PC-9 (cell line): ENCODE data around the gene DMXL1. TPM values are rescaled to one million over a fixed set of nuclear protein-coding genes. Genes with fewer than 3 reads are reported as not detected.

Experiments
- BruUV-seq: library from RNA; stranded (reverse); fragments of 400-500 nt; replicated peaks from 2 replicates; lab custom pipeline; 2021; lab: Mats Ljungman, UMichigan
- CTCF ChIA-PET: fragments of 300-600 bp; sonication (Branson Sonifier 250); formaldehyde crosslinking; loops from one replicate; lab custom pipeline; 2022; ENCODE audit warnings: antibody characterized with exemption; lab: Charles Lee
- POLR2A ChIA-PET: fragments of 300-600 bp; sonication (Branson Sonifier 250); formaldehyde crosslinking; loops from one replicate; lab custom pipeline; 2022; ENCODE audit warnings: antibody characterized with exemption; ENCODE audit not compliant: unreplicated experiment; lab: Charles Lee
- DNase-seq, 2 experiments: peaks; one replicate each; pipeline versions ENCODE4 v3.0.0 to v3.0.0-alpha.2; 2015 to 2022; ENCODE audit warnings: mixed read lengths in 1 of 2
- H2AFZ ChIP-seq: fragments of 200-600 bp; sonication (generic); 2 replicates; pipeline ENCODE4 v1.8.1; 2017; ENCODE audit warnings: antibody characterized with exemption
- H3F3A ChIP-seq: fragments of 200-600 bp; sonication (generic); 2 replicates; pipeline ENCODE4 v1.8.1; 2017; ENCODE audit warnings: antibody characterized with exemption, mild to moderate bottlenecking, low read depth; ENCODE audit not compliant: insufficient read depth
- H3K27ac ChIP-seq: fragments of 200-600 bp; sonication (generic); 2 replicates; pipeline ENCODE4 v1.6.1; 2016; ENCODE audit warnings: mixed run types
- H3K27me3 ChIP-seq: fragments of 200-600 bp; sonication (generic); 2 replicates; pipeline ENCODE4 v1.6.1; 2016; ENCODE audit warnings: low read depth, mixed run types; ENCODE audit not compliant: insufficient read depth
- H3K36me3 ChIP-seq: fragments of 200-600 bp; sonication (generic); 2 replicates; pipeline ENCODE4 v1.6.1; 2016; ENCODE audit warnings: low read depth, mixed run types
- H3K4me1 ChIP-seq: fragments of 200-600 bp; sonication (generic); replicated peaks from 2 replicates; pipeline ENCODE4 v1.6.1; 2016; ENCODE audit warnings: mixed run types; ENCODE audit not compliant: insufficient read depth
- H3K4me2 ChIP-seq: fragments of 200-600 bp; sonication (generic); 2 replicates; pipeline ENCODE4 v1.6.1; 2017; ENCODE audit warnings: mixed run types
- H3K4me3 ChIP-seq: fragments of 200-600 bp; sonication (generic); 2 replicates; pipeline ENCODE4 v1.6.1; 2016; ENCODE audit warnings: mixed run types
- H3K79me2 ChIP-seq: fragments of 200-600 bp; sonication (generic); 2 replicates; pipeline ENCODE4 v1.6.1; 2017; ENCODE audit warnings: low read depth, mixed run types
- H3K9me2 ChIP-seq: fragments of 200-600 bp; sonication (generic); 2 replicates; pipeline ENCODE4 v1.8.1; 2017; ENCODE audit warnings: mild to moderate bottlenecking; ENCODE audit not compliant: insufficient read depth
- H3K9me3 ChIP-seq: fragments of 200-600 bp; sonication (generic); 2 replicates; pipeline ENCODE4 v1.8.1; 2016; ENCODE audit warnings: low read depth; ENCODE audit not compliant: insufficient read depth
- H4K20me1 ChIP-seq: fragments of 200-600 bp; sonication (generic); 2 replicates; pipeline ENCODE4 v1.8.1; 2017; ENCODE audit not compliant: insufficient read depth
- EZH2 ChIP-seq: fragments of 200-600 bp; sonication (generic); IDR thresholded peaks from 2 replicates; pipeline ENCODE4 v1.8.0; 2017; ENCODE audit warnings: antibody characterized with exemption, low read depth
- intact Hi-C: fragments of 100-400 bp; cut with micrococcal nuclease; formaldehyde crosslinking; loops from one replicate; pipeline ENCODE4 v1.10.0; 2022; ENCODE audit not compliant: unreplicated experiment
- total RNA-seq: library from RNA; stranded (reverse); gene quantifications from 2 replicates; pipeline ENCODE4 v1.2.3, GENCODE V29; 2021
- TF ChIP-seq, protein P1 (sequence below): fragments of 200-600 bp; sonication (generic); conservative IDR thresholded peaks from 2 replicates; pipeline ENCODE4 v1.6.1; 2017; ENCODE audit warnings: mixed run types, antibody characterized with exemption, mild to moderate bottlenecking, moderate library complexity

DMXL1 gene
- total RNA-seq, 1 experiment from 2014 or later = 27.3 TPM

DNA sequence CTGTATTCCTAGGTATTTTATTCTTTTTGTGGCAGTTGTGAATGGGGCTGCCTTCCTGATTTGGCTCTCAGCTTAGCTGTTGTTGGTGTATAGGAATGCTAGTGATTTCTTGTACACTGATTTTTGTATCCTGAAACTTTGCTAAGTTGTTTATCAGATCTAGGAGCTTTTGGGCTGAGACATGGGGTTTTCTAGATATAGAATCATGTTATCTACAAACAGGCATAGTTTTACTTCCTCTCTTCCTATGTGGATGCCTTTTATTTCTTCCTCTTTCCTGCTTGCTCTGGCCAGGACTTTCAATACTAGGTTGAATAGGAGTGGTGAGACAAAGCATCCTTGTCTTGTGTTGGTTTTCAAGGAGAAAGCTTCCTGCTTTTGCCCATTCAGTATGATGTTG is 129.9 kb downstream of the DMXL1 start:
- no peaks in the 10 kb centered on the region for H3K27me3 ChIP-seq
- no peaks in the 10 kb centered on the region for H3F3A ChIP-seq
- peaks cover 6% of the 10 kb centered on the region; the same call in 1 of the 2 replicates for H3K36me3 ChIP-seq
- no peak overlapping the region for H3K4me2 ChIP-seq
- TF ChIP-seq, protein P1, sequence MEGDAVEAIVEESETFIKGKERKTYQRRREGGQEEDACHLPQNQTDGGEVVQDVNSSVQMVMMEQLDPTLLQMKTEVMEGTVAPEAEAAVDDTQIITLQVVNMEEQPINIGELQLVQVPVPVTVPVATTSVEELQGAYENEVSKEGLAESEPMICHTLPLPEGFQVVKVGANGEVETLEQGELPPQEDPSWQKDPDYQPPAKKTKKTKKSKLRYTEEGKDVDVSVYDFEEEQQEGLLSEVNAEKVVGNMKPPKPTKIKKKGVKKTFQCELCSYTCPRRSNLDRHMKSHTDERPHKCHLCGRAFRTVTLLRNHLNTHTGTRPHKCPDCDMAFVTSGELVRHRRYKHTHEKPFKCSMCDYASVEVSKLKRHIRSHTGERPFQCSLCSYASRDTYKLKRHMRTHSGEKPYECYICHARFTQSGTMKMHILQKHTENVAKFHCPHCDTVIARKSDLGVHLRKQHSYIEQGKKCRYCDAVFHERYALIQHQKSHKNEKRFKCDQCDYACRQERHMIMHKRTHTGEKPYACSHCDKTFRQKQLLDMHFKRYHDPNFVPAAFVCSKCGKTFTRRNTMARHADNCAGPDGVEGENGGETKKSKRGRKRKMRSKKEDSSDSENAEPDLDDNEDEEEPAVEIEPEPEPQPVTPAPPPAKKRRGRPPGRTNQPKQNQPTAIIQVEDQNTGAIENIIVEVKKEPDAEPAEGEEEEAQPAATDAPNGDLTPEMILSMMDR = no peak
- TF ChIP-seq EZH2 = no peak
- H2AFZ ChIP-seq = no peak overlapping the region
- H3K27ac ChIP-seq = no peak overlapping the region
- CTCF ChIA-PET = no interaction called here
- POLR2A ChIA-PET = no interaction called here
- no peak for DNase-seq
- H4K20me1 ChIP-seq = no peaks in the 10 kb centered on the region
- no peaks in the 10 kb centered on the region for H3K79me2 ChIP-seq
- no peaks in the 10 kb centered on the region for H3K9me3 ChIP-seq
- BruUV-seq = no TSS peak
- H3K4me1 ChIP-seq = no peaks in the 10 kb centered on the region
- intact Hi-C loops = no loop called here
- H3K9me2 ChIP-seq = no peaks in the 10 kb centered on the region
- H3K4me3 ChIP-seq = no peak overlapping the region

DNA sequence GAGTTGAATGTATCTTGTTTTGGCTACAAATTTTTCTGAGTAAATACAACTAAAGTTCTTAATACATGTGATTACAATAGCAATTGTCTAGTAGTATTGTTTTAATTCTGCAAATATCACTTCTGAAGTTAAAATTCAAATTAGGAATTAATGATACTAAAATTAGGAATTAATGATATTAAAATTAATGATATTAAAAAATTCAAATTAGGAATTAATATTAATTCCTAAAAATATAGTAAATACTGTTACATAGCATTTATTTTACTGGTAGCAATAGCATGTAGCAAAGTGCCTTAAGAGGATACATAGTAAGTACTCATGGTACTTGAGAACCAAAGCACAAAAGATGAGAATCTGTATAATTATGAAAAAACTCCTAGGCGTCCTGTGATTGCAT is 136.2 kb downstream of the DMXL1 start:
- no peaks in the 10 kb centered on the region for H3K36me3 ChIP-seq
- CTCF ChIA-PET = no interaction called here
- BruUV-seq = no TSS peak

DNA sequence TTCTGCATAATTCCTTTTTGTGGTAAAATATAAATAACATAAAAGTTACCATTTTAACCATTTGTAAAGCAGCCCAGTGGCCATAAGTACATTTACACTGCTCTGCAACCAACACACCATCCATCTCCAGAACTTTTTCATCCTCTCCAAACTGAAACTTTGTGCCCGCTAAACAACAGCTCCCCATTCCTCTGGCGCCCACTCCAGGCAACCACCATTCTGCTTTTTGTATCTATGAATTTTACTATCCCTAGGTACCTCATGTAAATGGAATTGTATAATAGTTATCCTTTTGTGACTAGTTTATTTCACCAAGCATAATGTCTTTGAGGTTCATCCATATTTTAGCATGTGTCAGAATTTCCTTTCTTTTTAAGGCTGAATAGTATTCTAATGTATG is 141.1 kb downstream of the DMXL1 start:
- Histone ChIP-seq H3K36me3 (no peaks in the 10 kb centered on the region), H3K4me3 (no peak overlapping the region), H3K79me2 (no peaks in the 10 kb centered on the region), H3K9me2 (no peaks in the 10 kb centered on the region), H3F3A (no peaks in the 10 kb centered on the region), H2AFZ (no peak overlapping the region), H3K27me3 (no peaks in the 10 kb centered on the region), H3K27ac (no peak overlapping the region), H3K9me3 (no peaks in the 10 kb centered on the region), H3K4me1 (no peaks in the 10 kb centered on the region), H4K20me1 (no peaks in the 10 kb centered on the region), H3K4me2 (no peak overlapping the region)
- BruUV-seq = no TSS peak
- no peak for TF ChIP-seq EZH2
- ChIA-PET CTCF (no interaction called here), POLR2A (no interaction called here)
- no peak for DNase-seq
- intact Hi-C loops = no loop called here

More for the DNA sequence above, 136.2 kb downstream of the DMXL1 start:
- intact Hi-C loops = no loop called here
- no peaks in the 10 kb centered on the region for H3K9me2 ChIP-seq
- H3K9me3 ChIP-seq = no peaks in the 10 kb centered on the region
- no peak for TF ChIP-seq EZH2
- TF ChIP-seq, protein P1 = no peak
- POLR2A ChIA-PET = no interaction called here
- DNase-seq = no peak
- H4K20me1 ChIP-seq = no peaks in the 10 kb centered on the region
- no peak overlapping the region for H3K27ac ChIP-seq
- no peak overlapping the region for H2AFZ ChIP-seq
- no peak overlapping the region for H3K4me2 ChIP-seq
- no peak overlapping the region for H3K4me3 ChIP-seq
- no peaks in the 10 kb centered on the region for H3K79me2 ChIP-seq
- H3K27me3 ChIP-seq = no peaks in the 10 kb centered on the region
- no peaks in the 10 kb centered on the region for H3K4me1 ChIP-seq
- H3F3A ChIP-seq = no peaks in the 10 kb centered on the region

DNA sequence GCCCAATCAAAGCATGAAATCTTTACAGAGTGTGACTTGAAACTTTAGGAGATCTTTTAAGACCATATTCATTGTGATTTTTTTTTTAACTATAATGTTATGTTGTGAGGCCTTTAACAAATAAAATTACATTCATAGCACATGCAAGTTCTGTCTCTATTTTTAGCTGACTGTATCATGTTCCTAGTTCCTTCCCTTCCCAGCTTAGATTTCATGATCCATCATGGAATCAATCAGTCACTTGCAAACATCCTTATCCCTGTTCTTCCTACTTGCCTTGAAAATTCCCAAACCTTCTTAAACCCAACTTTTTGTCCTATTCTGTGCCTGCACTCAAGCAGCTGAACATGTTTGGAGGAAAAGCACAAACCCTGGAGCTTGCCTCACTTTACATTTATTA is 141.8 kb downstream of the DMXL1 start:
- H3K9me3 ChIP-seq = no peaks in the 10 kb centered on the region
- intact Hi-C loops = no loop called here
- no peaks in the 10 kb centered on the region for H3K36me3 ChIP-seq
- no peak overlapping the region for H3K27ac ChIP-seq
- H3K27me3 ChIP-seq = no peaks in the 10 kb centered on the region
- no peaks in the 10 kb centered on the region for H4K20me1 ChIP-seq
- no peaks in the 10 kb centered on the region for H3K4me1 ChIP-seq
- POLR2A ChIA-PET = no interaction called here
- H3K9me2 ChIP-seq = no peaks in the 10 kb centered on the region
- CTCF ChIA-PET = no interaction called here
- no peaks in the 10 kb centered on the region for H3F3A ChIP-seq
- TF ChIP-seq EZH2 = no peak
- TF ChIP-seq, protein P1 = no peak
- H3K4me3 ChIP-seq = no peak overlapping the region
- H3K79me2 ChIP-seq = no peaks in the 10 kb centered on the region
- H3K4me2 ChIP-seq = no peak overlapping the region
- H2AFZ ChIP-seq = no peak overlapping the region
- BruUV-seq = no TSS peak
- no peak for DNase-seq
